GM12873 (cell line): Measurements from ENCODE around the gene ARHGEF17.

Experiments used
- TF ChIP-seq, protein P1 (sequence below): IDR thresholded peaks from 2 replicates; pipeline ENCODE4 v1.5.1; 2012; ENCODE audit warnings: low read depth, mild to moderate bottlenecking, moderate library complexity, low read length, control low read depth; ENCODE audit not compliant: insufficient read depth; ENCODE audit errors: missing control alignments

ARHGEF17 gene

DNA sequence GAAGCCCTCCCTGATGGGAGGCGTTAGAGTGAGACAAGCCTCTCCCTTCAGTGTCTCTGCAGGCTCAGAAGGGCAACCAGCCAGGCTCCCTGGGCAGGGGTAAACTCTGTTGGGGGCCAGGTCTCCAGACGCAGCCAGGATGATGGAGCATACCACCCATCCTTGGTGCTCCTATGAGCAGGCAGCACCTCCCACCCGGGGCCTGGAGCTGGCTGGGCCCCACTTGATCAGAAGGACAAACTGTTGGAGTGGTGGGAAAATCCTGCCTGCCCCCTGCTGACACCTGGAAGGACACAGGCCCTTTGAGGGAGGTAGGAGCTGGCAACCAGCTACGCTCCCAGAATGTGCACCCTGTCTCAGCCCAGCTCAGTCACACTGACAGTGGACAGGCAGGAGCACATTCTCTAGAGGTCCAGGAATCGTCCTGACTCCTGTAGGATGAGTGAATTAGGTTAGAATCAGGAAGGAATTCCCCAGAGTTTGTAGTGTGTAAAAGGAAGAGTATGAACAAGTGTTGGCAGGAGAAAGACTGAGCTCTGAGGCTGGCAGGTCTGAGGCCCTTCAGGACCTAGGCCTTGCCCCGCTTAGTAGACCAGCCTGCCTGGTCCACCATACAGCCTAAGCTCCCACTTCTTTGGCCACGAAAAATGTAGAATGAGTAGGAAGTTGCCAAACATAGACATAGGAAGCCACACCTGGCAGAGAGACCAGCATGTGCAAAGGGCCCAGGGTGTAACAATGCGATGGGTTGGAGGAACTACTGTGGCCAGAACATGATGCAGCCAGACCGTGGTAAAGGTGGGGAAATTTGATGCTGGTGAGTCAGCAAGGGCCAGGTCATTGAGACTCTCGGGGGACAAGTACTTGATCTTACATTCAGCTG, 19.1 kb downstream of the ARHGEF17 start:
- TF ChIP-seq, protein P1, sequence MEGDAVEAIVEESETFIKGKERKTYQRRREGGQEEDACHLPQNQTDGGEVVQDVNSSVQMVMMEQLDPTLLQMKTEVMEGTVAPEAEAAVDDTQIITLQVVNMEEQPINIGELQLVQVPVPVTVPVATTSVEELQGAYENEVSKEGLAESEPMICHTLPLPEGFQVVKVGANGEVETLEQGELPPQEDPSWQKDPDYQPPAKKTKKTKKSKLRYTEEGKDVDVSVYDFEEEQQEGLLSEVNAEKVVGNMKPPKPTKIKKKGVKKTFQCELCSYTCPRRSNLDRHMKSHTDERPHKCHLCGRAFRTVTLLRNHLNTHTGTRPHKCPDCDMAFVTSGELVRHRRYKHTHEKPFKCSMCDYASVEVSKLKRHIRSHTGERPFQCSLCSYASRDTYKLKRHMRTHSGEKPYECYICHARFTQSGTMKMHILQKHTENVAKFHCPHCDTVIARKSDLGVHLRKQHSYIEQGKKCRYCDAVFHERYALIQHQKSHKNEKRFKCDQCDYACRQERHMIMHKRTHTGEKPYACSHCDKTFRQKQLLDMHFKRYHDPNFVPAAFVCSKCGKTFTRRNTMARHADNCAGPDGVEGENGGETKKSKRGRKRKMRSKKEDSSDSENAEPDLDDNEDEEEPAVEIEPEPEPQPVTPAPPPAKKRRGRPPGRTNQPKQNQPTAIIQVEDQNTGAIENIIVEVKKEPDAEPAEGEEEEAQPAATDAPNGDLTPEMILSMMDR, result no peak

DNA sequence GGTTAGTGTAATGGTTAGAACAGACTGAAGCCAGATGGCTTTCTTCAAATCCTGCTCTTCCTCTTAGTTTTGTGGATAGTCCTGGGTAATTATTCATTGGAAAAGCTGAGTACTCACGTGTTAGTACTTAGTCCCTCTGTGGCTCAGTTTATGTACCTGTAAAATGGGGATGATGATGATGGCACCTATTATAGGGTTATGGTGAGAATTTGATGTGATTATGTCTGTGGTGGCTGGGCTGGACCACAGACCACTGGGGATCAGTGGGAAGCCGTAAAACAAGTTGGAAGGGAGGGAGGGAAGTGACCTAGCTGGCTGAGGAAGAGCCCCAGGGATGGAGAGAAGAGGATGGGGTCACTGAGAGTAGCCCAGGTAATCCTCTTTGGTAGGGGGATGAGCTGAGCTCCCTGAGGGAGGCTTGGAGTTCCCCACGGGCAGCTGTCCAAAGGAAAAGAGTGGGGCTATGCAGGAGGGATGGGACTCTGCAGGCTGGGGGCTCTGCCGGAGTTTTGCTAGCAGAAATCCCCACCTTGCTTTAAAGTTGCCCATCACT, 19.8 kb downstream of the ARHGEF17 start:
- TF ChIP-seq, protein P1, result no peak

DNA sequence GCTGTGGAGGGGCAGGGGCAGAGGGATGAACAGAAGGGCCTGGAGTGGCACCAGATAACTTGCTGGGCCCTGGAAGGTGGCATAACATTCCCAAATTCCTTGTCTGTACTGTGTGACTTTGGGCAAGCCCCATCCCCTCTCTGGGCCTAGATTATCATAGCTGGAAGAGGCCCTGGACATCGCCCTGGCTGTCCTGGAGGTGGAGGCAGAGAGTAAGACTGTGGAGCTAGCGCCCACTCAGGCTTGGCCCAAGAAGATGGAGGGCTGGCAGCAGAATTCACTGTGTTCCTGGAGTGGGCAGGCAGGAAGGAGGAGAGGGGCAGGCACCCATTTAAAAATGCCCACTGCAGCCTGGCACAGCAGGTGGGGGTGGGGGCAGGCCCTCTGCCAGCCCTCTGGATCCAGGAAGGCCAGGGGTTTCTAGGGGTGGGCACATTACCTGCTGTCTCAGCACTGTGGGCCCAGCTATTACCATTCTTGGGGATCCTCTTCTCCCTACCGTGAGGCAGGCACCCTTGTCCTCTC, 22.6 kb downstream of the ARHGEF17 start:
- TF ChIP-seq, protein P1, result peak; percentile 38

DNA sequence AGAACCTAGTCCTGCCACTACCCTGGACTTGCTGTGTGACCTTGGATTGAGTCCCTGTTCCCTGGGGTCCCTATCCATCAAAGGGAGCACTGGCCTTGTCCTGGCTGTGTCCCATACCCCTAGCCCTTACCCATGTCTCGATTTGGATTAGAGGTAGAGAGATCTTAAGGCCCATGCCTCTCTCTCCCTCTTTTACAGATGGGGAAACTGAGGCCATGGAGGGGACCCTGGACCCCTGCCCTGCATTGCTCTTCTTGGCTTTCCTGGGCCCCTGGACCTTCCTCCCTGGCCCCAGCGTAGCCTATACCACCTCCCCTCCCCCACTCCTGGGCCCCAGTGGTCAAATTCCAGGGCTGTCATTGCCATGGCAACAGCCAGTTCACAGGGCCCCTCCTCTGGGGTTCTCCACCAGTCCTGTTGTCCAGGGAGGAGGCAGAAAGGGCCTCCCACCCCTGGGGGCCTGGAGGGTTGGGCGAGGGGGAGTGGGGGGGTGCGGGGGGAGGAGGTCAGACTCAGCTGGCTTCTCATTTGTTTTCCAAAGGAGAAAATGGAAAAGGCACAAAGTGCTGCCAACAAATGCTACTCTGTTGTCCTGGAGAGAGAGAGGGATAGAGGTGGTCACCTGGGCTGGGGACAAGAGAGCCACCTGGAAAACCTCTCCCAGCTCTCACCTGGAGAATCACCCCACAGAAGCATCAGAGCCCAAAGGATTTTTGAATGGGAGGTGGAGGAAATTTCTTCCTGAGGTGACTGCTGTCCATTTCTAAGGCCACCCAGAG, 23.3 kb downstream of the ARHGEF17 start:
- TF ChIP-seq, protein P1, result no peak

DNA sequence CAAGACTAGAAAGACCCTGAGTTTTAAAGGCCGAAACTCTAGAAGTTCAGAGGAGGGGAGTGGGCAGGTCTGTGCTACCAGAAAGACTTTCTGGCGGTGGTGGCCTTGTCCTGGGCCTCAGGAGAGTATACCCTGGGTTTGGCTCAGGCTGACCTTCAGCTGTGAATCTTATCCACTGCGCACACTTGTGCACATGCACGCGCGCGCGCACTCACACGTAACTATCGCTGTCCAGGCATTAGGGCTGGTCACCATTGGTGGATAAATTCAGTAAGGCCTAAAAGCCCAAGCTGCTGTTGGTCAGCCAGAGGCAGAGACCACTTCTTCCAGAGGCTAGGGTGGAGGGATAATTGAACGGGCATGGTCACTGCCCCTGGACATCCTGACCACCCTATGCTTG, 25.1 kb downstream of the ARHGEF17 start:
- TF ChIP-seq, protein P1, result no peak

DNA sequence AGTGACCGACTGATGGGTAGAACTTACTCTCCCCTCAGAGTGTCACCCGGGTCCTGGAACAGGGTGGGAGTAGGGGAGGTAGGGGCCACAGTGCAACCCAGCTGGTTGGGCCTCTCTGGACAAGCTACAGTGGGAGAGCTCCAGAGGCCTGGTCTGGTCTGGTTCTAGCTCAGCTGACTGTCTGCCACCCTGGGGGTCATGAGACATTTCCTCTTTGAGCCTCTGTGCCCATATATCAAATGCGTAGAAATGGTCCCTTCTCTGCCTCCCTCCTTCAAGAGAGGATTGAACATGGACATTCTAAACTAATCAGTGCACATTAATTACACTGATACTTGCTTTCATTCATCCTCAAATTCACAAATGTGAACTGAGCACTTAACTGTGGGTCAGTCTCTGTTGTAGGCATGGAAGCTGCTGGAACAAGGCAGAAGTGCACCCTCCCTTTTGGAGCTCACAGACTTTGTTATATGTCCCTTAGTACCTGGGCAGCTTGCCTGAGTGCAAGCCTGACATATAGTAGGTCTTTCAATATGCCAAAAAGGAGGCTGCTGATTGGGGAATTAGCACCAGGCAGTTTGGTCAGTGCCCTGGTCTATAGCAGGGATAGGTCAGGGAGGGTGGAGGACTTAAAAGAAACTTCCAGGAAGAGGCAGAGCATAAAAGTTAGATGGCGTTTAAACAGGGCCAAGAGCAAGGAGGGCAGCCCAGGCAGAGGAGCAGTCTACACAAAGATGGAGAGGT, 25.7 kb downstream of the ARHGEF17 start:
- TF ChIP-seq, protein P1, result no peak
